22Rv1 (cell line): ENCODE data around the gene SPECC1.
"Not testable (repeated sequence)": the region's sequence is repeated elsewhere in the genome, so short reads cannot be mapped to it uniquely, and the experiment has no call there.

Source experiments
- H3K27ac ChIP-seq: fragments of 450-650 bp; 2 replicates; pipeline ENCODE4 v1.5.1; 2017
- CTCF ChIP-seq: fragments of 450-650 bp; IDR thresholded peaks from 2 replicates; pipeline ENCODE4 v1.5.1; 2017; ENCODE audit warnings: mild to moderate bottlenecking

The SPECC1 gene

DNA sequence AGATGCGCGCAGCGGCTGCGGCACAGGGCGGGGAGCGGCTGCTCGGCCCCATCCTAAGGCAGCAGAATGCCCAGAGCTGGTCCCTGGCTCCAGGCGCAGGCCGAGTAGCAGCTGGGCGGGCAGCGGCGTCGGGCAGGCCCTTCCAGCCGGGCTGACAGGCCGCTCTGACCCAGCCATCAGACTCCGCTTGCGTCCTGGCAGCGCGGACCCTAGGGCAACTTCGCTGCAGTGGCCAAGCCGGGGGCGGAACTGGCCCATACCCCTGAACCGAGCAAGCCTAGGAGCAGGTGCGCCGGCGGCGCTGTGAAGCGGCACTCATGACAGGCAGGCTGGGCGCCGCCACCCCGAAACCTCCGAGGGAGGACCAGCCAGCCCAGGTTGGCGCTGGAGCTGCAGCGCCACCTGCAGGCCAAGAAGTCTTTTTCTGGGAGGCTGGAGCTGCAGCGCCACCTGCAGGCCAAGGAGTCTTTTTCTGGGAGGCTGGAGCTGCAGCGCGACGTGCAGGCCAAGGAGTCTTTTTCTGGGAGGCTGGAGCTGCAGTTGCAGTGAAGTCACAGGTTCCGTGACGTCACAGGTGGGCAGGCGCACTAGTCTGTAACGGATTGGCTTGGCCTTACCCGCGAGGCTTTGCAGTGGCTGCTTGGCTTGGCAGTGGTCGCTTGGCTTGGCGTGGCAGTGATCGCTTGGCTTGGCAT is 311.5 kb downstream of the SPECC1 start:
- 0 out of 2 replicates have a peak overlapping the region, but pooled peaks have one; percentile 32 for H3K27ac ChIP-seq
- TF ChIP-seq CTCF, result peak; percentile 94

GRCh38 chr17:20321357-20321756 is 312.2 kb downstream of the SPECC1 start:
- H3K27ac ChIP-seq, result 0 out of 2 replicates have a peak overlapping the region, but pooled peaks have one; percentile 32

DNA sequence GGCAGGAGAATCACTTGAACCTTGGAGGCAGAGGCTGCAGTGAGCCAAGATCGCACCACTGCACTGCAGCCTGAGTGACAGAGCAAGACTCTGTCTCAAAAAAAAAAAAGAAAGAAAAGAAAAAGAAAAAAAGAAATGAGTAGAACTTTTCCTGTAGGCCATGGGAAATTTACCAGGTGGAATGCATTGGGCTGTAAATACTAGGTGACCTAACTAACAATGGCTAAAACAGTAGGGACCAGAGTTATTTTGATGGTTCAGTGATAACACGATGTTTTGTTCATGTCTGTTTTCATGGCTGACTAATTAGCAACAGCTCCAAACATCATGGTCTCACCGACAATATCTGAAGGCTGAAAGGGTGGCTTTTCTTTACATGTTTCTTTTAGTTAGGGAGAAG is 318.6 kb downstream of the SPECC1 start:
- H3K27ac ChIP-seq, result not testable (repeated sequence)

DNA sequence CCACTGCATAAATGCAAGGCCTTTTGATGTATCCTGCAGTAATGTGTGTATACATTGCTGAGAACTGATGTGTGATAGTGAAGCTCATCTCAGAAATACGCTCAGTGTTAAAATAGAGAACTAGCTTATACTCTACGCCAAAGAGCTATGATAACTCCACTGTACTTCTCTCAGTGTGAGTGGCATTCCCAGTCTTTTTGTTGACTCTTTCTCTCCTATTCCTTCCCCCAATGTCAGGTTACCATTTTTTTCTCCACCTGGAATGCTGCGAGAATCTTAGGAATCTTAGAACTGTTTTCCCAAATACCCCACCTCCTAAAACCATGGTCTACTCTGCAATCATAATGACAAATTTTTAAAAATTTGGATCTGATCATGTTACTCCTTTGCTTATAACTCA is 342.2 kb downstream of the SPECC1 start:
- not testable (repeated sequence) for H3K27ac ChIP-seq

GRCh38 chr17:20352567-20352966 is 343.4 kb downstream of the SPECC1 start:
- not testable (repeated sequence) for H3K27ac ChIP-seq

DNA sequence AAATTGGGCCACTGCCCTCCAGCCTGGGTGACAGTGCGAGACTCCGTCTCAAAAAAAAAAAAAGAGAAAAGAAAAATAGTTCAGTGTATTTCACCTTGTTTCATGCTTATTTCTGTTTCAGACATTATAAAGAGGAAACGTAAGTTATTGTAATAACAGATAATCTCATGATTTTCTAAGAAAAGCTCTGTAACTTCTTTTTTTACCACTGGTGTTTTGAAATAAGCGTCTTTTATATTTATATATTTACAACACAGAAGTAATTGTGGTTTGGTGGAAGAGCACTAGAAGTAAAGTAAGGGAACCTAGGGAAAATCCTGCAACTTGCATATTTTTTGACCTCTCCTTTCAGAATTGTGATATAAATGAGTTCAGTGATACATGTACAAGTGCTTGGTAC is 354.7 kb downstream of the SPECC1 start:
- not testable (repeated sequence) for H3K27ac ChIP-seq
